Smooth muscle cell (in vitro differentiated cells): Measurements from ENCODE around the gene MLXIP. TPM values are rescaled to one million over a fixed set of nuclear protein-coding genes. Genes with fewer than 3 reads are reported as not detected.

ENCODE experiments used
- DNase-seq: peaks from one replicate; lab custom pipeline; 2025; ENCODE audit not compliant: unreplicated experiment; lab: John Stamatoyannopoulos, UW
- H2AFZ ChIP-seq: fragments of 200-600 bp; sonication (generic); 2 replicates; pipeline ENCODE4 v1.6.0; 2016; ENCODE audit warnings: antibody characterized with exemption, low read depth, mild to moderate bottlenecking
- H3F3A ChIP-seq: fragments of 200-600 bp; sonication (generic); 2 replicates; pipeline ENCODE4 v1.6.0; 2017; ENCODE audit warnings: antibody characterized with exemption, low read depth
- H3K27ac ChIP-seq: fragments of 200-600 bp; sonication (generic); 2 replicates; pipeline ENCODE4 v1.5.1; 2016; ENCODE audit warnings: low read depth, mild to moderate bottlenecking
- H3K27me3 ChIP-seq: fragments of 200-600 bp; sonication (generic); 2 replicates; pipeline ENCODE4 v1.6.1; 2016; ENCODE audit warnings: low read depth, mild to moderate bottlenecking
- H3K36me3 ChIP-seq: fragments of 200-600 bp; sonication (generic); 2 replicates; pipeline ENCODE4 v1.5.1; 2016; ENCODE audit warnings: low read depth
- H3K4me1 ChIP-seq: fragments of 200-600 bp; sonication (generic); 2 replicates; pipeline ENCODE4 v1.5.1; 2016; ENCODE audit warnings: low read depth
- H3K4me2 ChIP-seq: fragments of 200-600 bp; sonication (generic); 2 replicates; pipeline ENCODE4 v1.6.0; 2016; ENCODE audit warnings: mild to moderate bottlenecking
- H3K4me3 ChIP-seq: fragments of 200-600 bp; sonication (generic); 2 replicates; pipeline ENCODE4 v1.5.1; 2016; ENCODE audit warnings: mild to moderate bottlenecking
- H3K79me2 ChIP-seq: fragments of 200-600 bp; sonication (generic); 2 replicates; pipeline ENCODE4 v1.6.0; 2016; ENCODE audit warnings: low read depth, mild to moderate bottlenecking
- H3K9ac ChIP-seq: fragments of 200-600 bp; sonication (generic); 2 replicates; pipeline ENCODE4 v1.6.0; 2016; ENCODE audit warnings: low read depth
- H3K9me3 ChIP-seq: fragments of 200-600 bp; sonication (generic); replicated peaks from 2 replicates; pipeline ENCODE4 v1.5.1; 2016; ENCODE audit warnings: low read depth
- H4K20me1 ChIP-seq: fragments of 200-600 bp; sonication (generic); 2 replicates; pipeline ENCODE4 v1.6.0; 2016; ENCODE audit warnings: low read depth
- CTCF ChIP-seq: fragments of 200-600 bp; sonication (generic); IDR thresholded peaks from 2 replicates; pipeline ENCODE4 v1.5.1; 2017; ENCODE audit warnings: borderline replicate concordance, mild to moderate bottlenecking, antibody characterized with exemption; ENCODE audit not compliant: insufficient read depth, poor library complexity, severe bottlenecking
- WGBS: methylation state at CpG from one replicate; pipeline ENCODE4 v1.1.7; 2016; ENCODE audit warnings: low lambda C conversion rate; 5-methylcytosine and 5-hydroxymethylcytosine counted together
- polyA plus RNA-seq: library from polyadenylated mRNA; unstranded; fragments of >200 nt; fragmentation: Nextera tagmentation; extraction: Ambion mirVana; gene quantifications from 2 replicates; pipeline ENCODE4 v1.2.1, GENCODE V29; 2016
- total RNA-seq: library from RNA; depleted of rRNA; stranded (reverse); fragments of >200 nt; gene quantifications from 2 replicates; pipeline ENCODE4 v1.2.3, GENCODE V29; 2014

The MLXIP gene
- total and polyA plus RNA-seq, 2 experiments from 2014 or later: 11.8 to 15.3 TPM

- H3K9ac ChIP-seq: no peak overlapping the region
- peaks cover 47% of the 10 kb centered on the region for H4K20me1 ChIP-seq
- H2AFZ ChIP-seq: no peak overlapping the region
- no peaks in the 10 kb centered on the region for H3K9me3 ChIP-seq
- H3K27ac ChIP-seq: no peak overlapping the region
- 98% methylated on average over 13 of the region's 13 CpGs for WGBS
- no peaks in the 10 kb centered on the region for H3F3A ChIP-seq
- no peaks in the 10 kb centered on the region for H3K27me3 ChIP-seq
- no peak overlapping the region for H3K4me3 ChIP-seq
- H3K4me2 ChIP-seq: no peak overlapping the region
- peaks cover 28% of the 10 kb centered on the region for H3K79me2 ChIP-seq
- no peaks in the 10 kb centered on the region for H3K36me3 ChIP-seq
- TF ChIP-seq CTCF: no peak
- no peak for DNase-seq
- H3K4me1 ChIP-seq: peaks cover 6% of the 10 kb centered on the region
Measured at GRCh38 chr12:122127839-122128238, 49.3 kb downstream of the MLXIP start.

GRCh38 chr12:122128481-122128880, 49.9 kb downstream of the MLXIP start:
- Histone ChIP-seq H3K4me2 (no peak overlapping the region), H3K27me3 (no peaks in the 10 kb centered on the region), H3K9me3 (no peaks in the 10 kb centered on the region), H4K20me1 (peaks cover 41% of the 10 kb centered on the region), H3K36me3 (no peaks in the 10 kb centered on the region), H3K4me1 (no peaks in the 10 kb centered on the region), H3K27ac (no peak overlapping the region), H3K9ac (no peak overlapping the region), H3K79me2 (peaks cover 24% of the 10 kb centered on the region), H3K4me3 (no peak overlapping the region), H2AFZ (no peak overlapping the region), H3F3A (no peaks in the 10 kb centered on the region)
- DNase-seq: no peak
- TF ChIP-seq CTCF: no peak
- 94% methylated on average over 5 of the region's 5 CpGs for WGBS

- WGBS: 98% methylated on average over 13 of the region's 13 CpGs
- Histone ChIP-seq H3K4me1 (no peaks in the 10 kb centered on the region), H3K27me3 (no peaks in the 10 kb centered on the region), H2AFZ (no peak overlapping the region), H4K20me1 (peaks cover 37% of the 10 kb centered on the region), H3K4me2 (no peak overlapping the region), H3K9me3 (no peaks in the 10 kb centered on the region), H3K9ac (no peak overlapping the region), H3K36me3 (no peaks in the 10 kb centered on the region), H3K79me2 (peaks cover 20% of the 10 kb centered on the region), H3K27ac (no peak overlapping the region), H3K4me3 (no peak overlapping the region), H3F3A (no peaks in the 10 kb centered on the region)
- TF ChIP-seq CTCF: no peak
- DNase-seq: no peak
Measured at GRCh38 chr12:122129131-122129530, 50.6 kb downstream of the MLXIP start.

GRCh38 chr12:122130150-122130549, 51.6 kb downstream of the MLXIP start:
- H3K4me2 ChIP-seq: no peak overlapping the region
- no peak overlapping the region for H2AFZ ChIP-seq
- H3K36me3 ChIP-seq: no peaks in the 10 kb centered on the region
- H3K9me3 ChIP-seq: no peaks in the 10 kb centered on the region
- 84% methylated on average over 17 of the region's 17 CpGs for WGBS
- H3K79me2 ChIP-seq: peaks cover 12% of the 10 kb centered on the region
- H3K27ac ChIP-seq: no peak overlapping the region
- no peak for DNase-seq
- H3K9ac ChIP-seq: no peak overlapping the region
- peaks cover 29% of the 10 kb centered on the region for H4K20me1 ChIP-seq
- H3K4me1 ChIP-seq: no peaks in the 10 kb centered on the region
- H3K4me3 ChIP-seq: no peak overlapping the region
- no peak for TF ChIP-seq CTCF
- no peaks in the 10 kb centered on the region for H3F3A ChIP-seq
- no peaks in the 10 kb centered on the region for H3K27me3 ChIP-seq
